Measurements from ENCODE around the gene CARD19.

CARD19 gene

GRCh38 chr9:93096131-93096802, at the start of gene CARD19:
Gene CARD19 (plus strand): TSS chr9:93096217. CDS start chr9:93096346, 129 bp downstream.
- no peak for DNase-seq

GRCh38 chr9:93048566-93049448, 47.2 kb upstream of the CARD19 start:
- no peak for DNase-seq

- no peak for DNase-seq
These were observed 46.5 kb upstream of the CARD19 start for GRCh38 chr9:93049491-93049890.

GRCh38 chr9:93050231-93050630, 45.8 kb upstream of the CARD19 start:
- DNase-seq = no peak

GRCh38 chr9:93051680-93052089, 44.3 kb upstream of the CARD19 start:
- no peak for DNase-seq

- DNase-seq = no peak
These were observed 43.1 kb upstream of the CARD19 start for GRCh38 chr9:93052791-93053540.

- no peak for DNase-seq
These were observed 42.2 kb upstream of the CARD19 start for GRCh38 chr9:93053781-93054331.

GRCh38 chr9:93054758-93055704, 41.0 kb upstream of the CARD19 start:
- DNase-seq = no peak

- no peak for DNase-seq
These were observed 38.8 kb upstream of the CARD19 start for GRCh38 chr9:93057042-93057702.

- no peak for DNase-seq
These were observed 38.2 kb upstream of the CARD19 start for GRCh38 chr9:93057703-93058354.

- DNase-seq = no peak
These were observed 37.5 kb upstream of the CARD19 start, which contains the start of gene SUSD3 for GRCh38 chr9:93058355-93059010. Gene SUSD3 (plus strand): TSS chr9:93058701. CDS start chr9:93058743, 42 bp downstream.

- DNase-seq = peak in 1 of 2 donors; percentile 55
These were observed 36.9 kb upstream of the CARD19 start for GRCh38 chr9:93059011-93059714.

GRCh38 chr9:93059715-93060578, 36.1 kb upstream of the CARD19 start:
- DNase-seq = no peak

- DNase-seq = no peak
These were observed 35.2 kb upstream of the CARD19 start for GRCh38 chr9:93060746-93061259.

GRCh38 chr9:93061260-93061751, 34.7 kb upstream of the CARD19 start:
- no peak for DNase-seq

- no peak for DNase-seq
These were observed 33.9 kb upstream of the CARD19 start for GRCh38 chr9:93061791-93062763.
